ENCODE measurements around the gene VPS35L.
"Not testable (repeated sequence)": the region's sequence is repeated elsewhere in the genome, so short reads cannot be mapped to it uniquely, and the experiment has no call there.

The VPS35L gene

GRCh38 chr16:19540241-19540970 lies 15.1 kb upstream of the VPS35L start:
- no peak for DNase-seq (ENCODE audit: low read depth in 2 of 2)

GRCh38 chr16:19542138-19542821 lies 13.2 kb upstream of the VPS35L start:
- DNase-seq (ENCODE audit: low read depth in 2 of 2) = no peak

- not testable (repeated sequence) for DNase-seq (ENCODE audit: low read depth in 2 of 2)
These were observed 12.1 kb upstream of the VPS35L start for GRCh38 chr16:19543278-19543996.

- DNase-seq (ENCODE audit: low read depth in 2 of 2) = no peak
These were observed 7.4 kb upstream of the VPS35L start for GRCh38 chr16:19548144-19548543.

DNA sequence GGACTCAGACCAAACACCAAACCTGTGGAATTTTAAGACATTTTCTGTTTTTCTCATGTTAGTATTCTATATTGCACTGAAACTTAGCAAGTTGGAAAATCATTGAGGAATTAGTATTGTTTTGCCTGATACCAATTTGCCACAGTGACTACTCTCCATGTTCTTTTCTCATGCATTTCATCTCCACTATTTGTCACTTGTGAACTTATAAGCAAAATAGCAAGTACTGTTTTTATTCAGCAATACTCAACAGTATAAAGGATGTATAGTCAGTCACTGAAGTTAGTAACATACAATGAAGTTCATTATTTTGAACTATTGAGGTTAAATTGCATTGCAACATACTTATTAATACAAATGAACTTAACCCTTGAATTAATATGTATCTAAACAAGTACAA lies 5.8 kb upstream of the VPS35L start:
- no peak for DNase-seq (ENCODE audit: low read depth in 2 of 2)

DNA sequence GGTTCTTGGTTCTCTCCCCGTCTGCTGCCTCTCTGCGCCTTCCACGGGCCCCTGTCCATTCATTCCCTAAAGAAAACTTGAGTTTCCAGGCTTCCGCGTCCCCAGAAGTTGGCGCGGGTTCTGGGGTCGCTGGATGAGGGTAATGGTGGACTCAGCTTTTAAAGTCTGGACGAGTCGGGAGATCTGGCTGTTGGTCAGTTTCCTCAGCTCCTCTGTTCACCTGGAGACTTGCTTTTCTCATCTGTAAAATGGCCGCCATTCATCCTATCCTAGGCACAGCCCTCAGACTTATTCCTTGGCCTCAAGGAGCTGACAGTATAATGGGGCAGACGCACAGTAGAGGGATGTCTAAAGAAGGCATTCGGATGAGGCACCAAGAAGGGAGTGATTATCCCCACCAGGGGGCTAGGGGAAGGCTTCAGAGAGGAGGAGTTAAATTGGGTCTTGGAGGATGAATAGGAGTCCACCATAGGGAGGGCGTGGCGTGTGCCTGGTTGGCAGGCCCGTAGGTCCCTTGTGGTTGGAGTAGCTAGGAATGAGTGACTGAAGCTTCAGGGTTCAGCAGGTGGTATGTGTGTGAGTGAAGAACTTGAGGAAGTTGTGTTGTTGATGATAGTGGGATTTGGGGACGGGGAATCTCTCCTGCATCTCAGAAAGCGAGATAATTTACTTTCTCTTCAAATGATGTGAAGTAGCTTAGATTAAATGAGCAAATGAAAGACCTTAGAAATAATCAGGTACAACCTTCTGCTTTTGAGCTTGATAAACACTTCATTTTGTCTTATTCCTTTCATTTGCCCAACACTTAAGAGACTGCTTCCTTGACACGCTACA lies 652 bp downstream of the VPS35L start:
- no peak for DNase-seq (ENCODE audit: low read depth in 2 of 2)

GRCh38 chr16:19559242-19559910 lies 3.9 kb downstream of the VPS35L start:
- no peak for DNase-seq (ENCODE audit: low read depth in 2 of 2)

DNA sequence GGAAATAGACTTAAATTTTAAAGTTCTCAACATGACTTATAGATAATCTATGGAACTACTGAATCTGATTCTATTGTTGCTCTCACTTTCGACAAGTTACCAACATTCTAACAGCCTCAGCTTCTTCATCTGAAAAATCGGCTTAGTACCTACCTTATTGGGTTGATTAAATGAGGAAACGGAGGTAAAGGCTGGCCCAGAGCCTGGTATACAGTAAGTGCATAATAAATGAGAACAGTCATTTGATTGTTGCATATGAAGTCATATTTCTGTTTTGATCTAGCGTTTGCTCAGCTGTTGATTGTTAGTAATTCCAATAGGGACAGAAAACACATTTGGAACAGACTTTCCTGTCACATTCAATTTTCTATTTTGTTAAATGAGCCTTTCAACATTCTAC lies 4.6 kb downstream of the VPS35L start:
- DNase-seq (ENCODE audit: low read depth in 2 of 2) = no peak

- DNase-seq (ENCODE audit: low read depth in 2 of 2) = no peak
These were observed 7.9 kb downstream of the VPS35L start for GRCh38 chr16:19563377-19563776.

GRCh38 chr16:19566362-19566761 lies 10.9 kb downstream of the VPS35L start:
- DNase-seq (ENCODE audit: low read depth in 2 of 2) = no peak

DNA sequence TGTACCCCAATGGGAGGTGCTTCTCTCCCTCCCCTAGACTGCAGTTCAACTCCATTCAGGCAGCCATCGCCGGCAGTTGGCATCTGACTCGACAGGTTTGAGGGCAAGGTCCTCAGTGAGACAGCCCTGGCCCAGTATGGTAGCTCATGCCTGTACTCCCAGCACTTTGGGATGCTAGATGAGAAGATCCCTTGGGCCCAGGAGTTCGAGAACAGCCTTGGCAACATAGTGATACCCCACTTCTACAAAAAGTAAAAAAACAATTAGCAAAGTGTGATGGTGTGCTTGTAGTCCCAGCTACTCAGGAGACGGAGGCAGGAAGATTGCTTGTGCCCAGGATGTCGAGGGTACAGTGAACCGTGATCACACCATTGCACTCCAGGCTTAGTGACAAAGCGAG lies 12.1 kb downstream of the VPS35L start:
- no peak for DNase-seq (ENCODE audit: low read depth in 2 of 2)

DNA sequence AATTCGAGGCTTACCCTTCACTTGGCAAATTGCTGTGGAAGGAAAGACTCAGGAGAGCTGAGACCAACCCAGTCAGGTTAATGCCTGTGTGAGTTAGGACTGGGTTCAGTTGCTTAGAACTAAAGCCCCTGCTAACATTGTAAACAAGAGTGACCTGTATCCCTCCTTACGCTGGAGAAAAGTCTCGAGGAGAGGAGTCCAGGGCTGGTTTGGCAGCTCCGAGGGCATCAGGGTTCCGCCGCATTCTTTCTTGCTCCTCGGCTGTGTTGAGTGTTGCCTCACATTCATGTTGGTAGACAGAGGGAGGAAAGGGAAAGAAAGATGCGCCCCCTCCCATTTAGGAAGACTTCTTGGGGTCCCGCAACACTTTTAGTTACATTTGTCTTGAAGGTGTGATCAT lies 18.5 kb downstream of the VPS35L start:
- DNase-seq (ENCODE audit: low read depth in 2 of 2) = no peak

- DNase-seq (ENCODE audit: low read depth in 2 of 2) = no peak
These were observed 19.1 kb downstream of the VPS35L start for GRCh38 chr16:19574615-19575014.

DNA sequence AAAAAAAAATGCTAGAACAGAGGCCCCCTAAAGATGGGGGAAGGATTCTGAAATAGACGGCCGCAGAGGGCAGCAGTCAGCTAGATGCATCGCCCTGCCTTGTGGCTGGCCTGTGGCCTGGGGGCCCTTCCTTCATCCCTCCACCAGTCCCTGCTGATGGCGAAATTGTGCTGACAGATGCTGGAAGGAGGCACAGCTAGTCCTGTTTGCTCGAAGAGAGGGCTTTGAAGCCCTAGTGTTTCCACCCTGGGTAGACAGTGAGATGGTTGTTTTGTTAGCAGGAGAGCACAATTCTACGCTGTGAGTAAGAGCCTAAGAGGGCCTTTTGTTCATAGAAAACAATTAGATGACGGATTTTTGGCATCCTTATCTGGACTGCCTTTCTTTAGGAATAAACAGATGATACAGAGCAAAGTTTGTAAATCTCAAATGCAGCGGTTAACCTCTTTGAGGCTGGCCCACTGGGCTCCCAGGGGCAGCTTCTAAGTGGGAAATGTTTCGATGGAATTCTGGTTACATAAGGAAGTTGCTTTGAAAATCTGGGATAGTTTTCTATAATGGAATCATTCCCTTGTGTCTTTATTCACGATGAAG lies 23.0 kb downstream of the VPS35L start:
- no peak for DNase-seq (ENCODE audit: low read depth in 2 of 2)

DNA sequence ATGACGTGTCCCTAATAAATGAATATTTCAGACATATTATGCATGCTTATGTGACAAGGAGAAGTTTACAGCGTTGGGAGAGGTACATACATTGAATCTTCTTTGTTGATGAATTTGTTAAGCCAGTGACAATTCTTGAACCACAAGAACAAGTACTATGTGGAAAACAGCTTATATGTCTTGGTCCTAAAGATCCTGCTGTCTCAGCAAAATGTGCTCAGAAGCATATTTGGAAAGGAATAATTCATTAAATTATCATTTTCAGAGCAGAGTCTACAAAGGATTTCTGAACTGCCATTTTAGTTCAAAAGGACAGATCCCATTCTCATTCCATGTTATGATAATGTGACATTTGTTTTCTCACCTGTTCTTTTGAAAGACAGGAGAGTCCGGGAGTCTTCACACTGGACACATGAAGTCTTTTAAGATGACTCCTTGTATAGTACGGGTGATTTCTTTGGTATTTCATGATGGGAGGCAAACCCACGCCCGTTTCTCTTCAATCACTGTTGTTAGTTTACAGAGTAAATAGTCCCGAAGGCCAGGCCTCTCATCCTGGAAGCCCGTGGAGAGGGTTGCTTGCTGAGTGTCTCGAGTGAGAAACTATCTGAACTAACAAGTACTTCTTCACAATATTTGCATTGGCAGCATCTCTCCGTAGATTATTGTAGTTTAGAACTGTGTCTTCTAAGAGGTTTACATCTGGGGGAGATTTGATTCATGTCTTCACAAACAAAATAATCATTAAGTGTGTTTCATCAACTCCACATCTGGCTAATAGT lies 26.7 kb downstream of the VPS35L start:
- DNase-seq (ENCODE audit: low read depth in 2 of 2) = no peak

- no peak for DNase-seq (ENCODE audit: low read depth in 2 of 2)
These were observed 28.3 kb downstream of the VPS35L start for GRCh38 chr16:19583665-19584300.

GRCh38 chr16:19588661-19589060 lies 33.2 kb downstream of the VPS35L start:
- no peak for DNase-seq (ENCODE audit: low read depth in 2 of 2)

- DNase-seq (ENCODE audit: low read depth in 2 of 2) = no peak
These were observed 33.6 kb downstream of the VPS35L start for GRCh38 chr16:19589106-19589505.

DNA sequence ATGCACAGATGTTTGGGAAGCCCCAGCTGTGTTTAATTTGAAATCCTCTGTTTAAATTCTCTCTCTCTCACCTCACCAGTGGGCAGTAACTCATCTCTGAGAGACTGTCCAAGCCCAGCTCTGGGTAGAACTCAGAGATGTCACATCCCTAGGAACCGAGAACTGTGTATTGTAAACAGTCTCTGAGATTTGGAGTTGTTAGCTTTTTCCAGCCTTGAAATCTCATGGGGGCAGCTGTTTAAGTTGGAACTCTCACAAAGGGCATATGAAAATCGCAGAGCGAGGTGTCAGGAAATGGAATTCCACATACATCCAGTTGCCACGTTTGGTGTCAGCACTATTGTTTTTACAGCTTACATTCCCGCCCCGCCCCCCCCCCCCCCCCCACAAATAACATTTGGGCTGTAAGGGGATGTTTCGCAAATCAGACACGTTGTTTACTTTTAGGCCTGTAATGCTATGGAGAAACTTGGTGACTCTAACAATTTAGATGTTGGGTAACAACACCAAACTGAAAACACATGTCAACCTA lies 34.3 kb downstream of the VPS35L start:
- DNase-seq (ENCODE audit: low read depth in 2 of 2) = no peak
